HG03025 (cell line): ENCODE measurements around the gene EFNA1.
"Not testable (repeated sequence)": the region's sequence is repeated elsewhere in the genome, so short reads cannot be mapped to it uniquely, and the experiment has no call there.

Source experiments
- ATAC-seq: cut with Tn5 transposase; IDR thresholded peaks from one replicate; pipeline ENCODE4 v1.9.1; 2021; ENCODE audit warnings: mild to moderate bottlenecking, moderate library complexity; ENCODE audit not compliant: unreplicated experiment, low FRiP score

EFNA1 gene

GRCh38 chr1:155092131-155092530 lies 35.5 kb upstream of the EFNA1 start:
- ATAC-seq = no peak

- no peak for ATAC-seq
Observed at GRCh38 chr1:155092641-155093040, 35.0 kb upstream of the EFNA1 start.

GRCh38 chr1:155093911-155094621 lies 33.6 kb upstream of the EFNA1 start:
- no peak for ATAC-seq

GRCh38 chr1:155094622-155094948 lies 33.1 kb upstream of the EFNA1 start:
- no peak for ATAC-seq

GRCh38 chr1:155099331-155099730 lies 28.3 kb upstream of the EFNA1 start:
- ATAC-seq = no peak

- no peak for ATAC-seq
Observed at GRCh38 chr1:155103325-155103724, 24.4 kb upstream of the EFNA1 start.

- no peak for ATAC-seq
Observed at GRCh38 chr1:155104605-155105534, 22.8 kb upstream of the EFNA1 start.

- no peak for ATAC-seq
Observed at GRCh38 chr1:155105604-155106011, 22.1 kb upstream of the EFNA1 start.

GRCh38 chr1:155106862-155107261 lies 20.8 kb upstream of the EFNA1 start:
- no peak for ATAC-seq

GRCh38 chr1:155107309-155108264 lies 20.1 kb upstream of the EFNA1 start:
- ATAC-seq = no peak

- ATAC-seq = no peak
Observed at GRCh38 chr1:155108296-155108695, 19.4 kb upstream of the EFNA1 start.

- ATAC-seq = no peak
Observed at GRCh38 chr1:155110381-155110780, 17.3 kb upstream of the EFNA1 start.

GRCh38 chr1:155110826-155111225 lies 16.9 kb upstream of the EFNA1 start:
- no peak for ATAC-seq

- no peak for ATAC-seq
Observed at GRCh38 chr1:155113450-155113980, 14.2 kb upstream of the EFNA1 start.

GRCh38 chr1:155116113-155116764 lies 11.4 kb upstream of the EFNA1 start:
- ATAC-seq = no peak

GRCh38 chr1:155117610-155118009 lies 10.1 kb upstream of the EFNA1 start:
- ATAC-seq = no peak

- ATAC-seq = not testable (repeated sequence)
Observed at GRCh38 chr1:155118090-155118489, 9.6 kb upstream of the EFNA1 start.

GRCh38 chr1:155120253-155120652 lies 7.4 kb upstream of the EFNA1 start:
- no peak for ATAC-seq

GRCh38 chr1:155121249-155121648 lies 6.4 kb upstream of the EFNA1 start:
- no peak for ATAC-seq

GRCh38 chr1:155122308-155122707 lies 5.4 kb upstream of the EFNA1 start:
- ATAC-seq = no peak
